Measurements from ENCODE around the gene ZGPAT.

The ZGPAT gene

GRCh38 chr20:63745424-63745805 lies 37.6 kb downstream of the ZGPAT start:
- no peak for DNase-seq (ENCODE audit: low spot score)

DNA sequence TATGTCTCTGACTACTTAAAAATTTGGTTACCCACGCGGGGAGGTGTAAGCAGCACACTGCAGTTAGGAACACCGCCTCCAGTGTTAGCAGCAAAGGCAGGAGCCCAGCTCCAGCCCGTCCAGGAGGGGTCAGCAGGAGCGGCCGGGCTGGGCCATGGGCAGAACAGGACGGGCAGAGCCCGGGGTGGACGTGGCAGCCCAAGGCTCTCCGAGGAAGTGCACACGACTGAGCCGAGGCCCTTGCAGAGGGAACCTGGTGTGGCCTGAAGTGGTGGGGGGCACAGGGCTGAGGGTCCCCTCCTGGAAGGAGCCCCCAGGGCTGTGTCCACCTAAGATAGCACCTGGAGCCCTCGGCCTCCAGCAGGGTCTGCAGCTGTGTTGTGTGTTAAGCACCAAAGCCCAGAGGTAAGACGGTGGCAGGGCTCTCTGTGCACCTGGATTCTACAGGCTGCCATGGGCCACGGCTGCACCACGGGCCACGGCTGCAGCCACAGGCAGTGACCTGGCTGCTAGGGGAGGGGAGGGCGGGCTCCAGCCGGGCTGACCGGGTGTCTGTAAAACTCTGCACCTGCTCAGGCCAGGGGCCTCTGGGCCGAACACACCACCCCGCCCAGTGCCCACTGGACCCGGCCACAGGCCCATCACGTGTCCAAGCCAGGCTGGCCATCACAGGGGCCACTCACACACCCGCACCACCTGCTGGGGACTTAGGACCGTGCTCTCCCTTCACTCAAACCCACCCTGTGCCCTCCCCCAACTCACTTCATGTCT lies 38.3 kb downstream of the ZGPAT start:
- no peak for DNase-seq (ENCODE audit: low spot score)

GRCh38 chr20:63746751-63747315 lies 39.0 kb downstream of the ZGPAT start:
- no peak for DNase-seq (ENCODE audit: low spot score)

DNA sequence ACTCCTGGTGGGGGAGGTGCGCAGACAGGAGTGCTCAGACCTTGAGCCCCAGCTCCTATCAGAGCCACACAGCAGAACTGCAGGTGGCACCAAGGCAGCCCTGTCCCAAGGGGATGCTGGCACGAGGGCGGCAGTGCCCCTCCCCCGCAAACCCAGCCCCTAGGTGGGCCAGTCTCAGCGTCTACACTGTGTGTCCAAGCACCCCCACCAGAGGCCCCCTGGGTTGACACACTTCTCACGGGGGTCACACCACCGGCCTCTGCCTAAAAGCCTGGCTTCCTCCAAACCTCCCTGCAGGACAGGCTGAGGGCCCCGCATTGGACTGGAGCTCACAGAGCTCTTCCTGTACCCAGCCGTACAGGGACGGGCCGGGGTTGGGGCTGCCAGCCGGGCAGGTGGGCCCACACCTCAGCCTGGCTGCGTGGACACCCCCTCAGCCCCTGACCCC lies 39.8 kb downstream of the ZGPAT start:
- no peak for DNase-seq (ENCODE audit: low spot score)

- no peak for DNase-seq (ENCODE audit: low spot score)
Observed at GRCh38 chr20:63748070-63748933, 40.5 kb downstream of the ZGPAT start.

GRCh38 chr20:63748934-63749270 lies 41.1 kb downstream of the ZGPAT start:
- DNase-seq (ENCODE audit: low spot score) = no peak

- DNase-seq (ENCODE audit: low spot score) = no peak
Observed at GRCh38 chr20:63749597-63750508, 42.0 kb downstream of the ZGPAT start.

- DNase-seq (ENCODE audit: low spot score) = no peak
Observed at GRCh38 chr20:63750807-63751470, 43.1 kb downstream of the ZGPAT start.

DNA sequence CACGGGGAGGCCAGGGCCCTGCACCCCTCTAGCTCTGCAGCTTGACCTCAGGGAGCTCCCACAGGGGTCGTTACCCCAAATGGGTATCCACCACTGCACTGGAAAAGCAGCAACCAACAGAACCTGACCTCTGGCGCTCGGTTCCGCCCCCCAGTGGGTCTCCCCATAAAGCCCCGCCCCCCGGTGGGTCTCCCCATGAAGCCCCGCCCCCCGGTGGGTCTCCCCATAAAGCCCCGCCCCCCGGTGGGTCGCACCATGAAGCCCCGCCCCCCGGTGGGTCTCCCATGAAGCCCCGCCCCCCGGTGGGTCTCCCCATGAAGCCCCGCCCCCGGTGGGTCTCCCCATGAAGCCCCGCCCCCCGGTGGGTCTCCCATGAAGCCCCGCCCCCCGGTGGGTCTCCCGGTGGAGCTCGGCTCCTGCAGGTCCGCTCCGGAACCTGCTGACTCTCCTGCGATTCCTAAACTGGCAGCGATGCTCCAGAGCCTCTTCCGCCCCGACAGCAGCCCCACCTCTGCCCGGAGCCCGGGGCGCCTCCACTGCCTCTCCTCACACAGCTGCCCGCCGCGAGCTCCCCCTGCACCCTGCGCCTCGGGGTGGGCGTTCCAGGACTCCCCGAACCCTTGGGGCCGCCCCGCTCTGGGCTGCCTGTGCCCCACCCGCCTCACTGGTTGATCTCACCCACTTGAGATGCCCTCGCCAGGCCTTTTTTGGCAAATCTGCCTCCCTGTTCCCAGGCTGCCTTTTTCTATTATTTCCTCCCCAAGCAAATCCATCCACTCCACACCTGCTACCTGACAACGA lies 43.8 kb downstream of the ZGPAT start:
- DNase-seq (ENCODE audit: low spot score) = no peak

GRCh38 chr20:63752411-63753101 lies 44.7 kb downstream of the ZGPAT start:
- no peak for DNase-seq (ENCODE audit: low spot score)

- DNase-seq (ENCODE audit: low spot score) = no peak
Observed at GRCh38 chr20:63753381-63753780, 45.5 kb downstream of the ZGPAT start.

DNA sequence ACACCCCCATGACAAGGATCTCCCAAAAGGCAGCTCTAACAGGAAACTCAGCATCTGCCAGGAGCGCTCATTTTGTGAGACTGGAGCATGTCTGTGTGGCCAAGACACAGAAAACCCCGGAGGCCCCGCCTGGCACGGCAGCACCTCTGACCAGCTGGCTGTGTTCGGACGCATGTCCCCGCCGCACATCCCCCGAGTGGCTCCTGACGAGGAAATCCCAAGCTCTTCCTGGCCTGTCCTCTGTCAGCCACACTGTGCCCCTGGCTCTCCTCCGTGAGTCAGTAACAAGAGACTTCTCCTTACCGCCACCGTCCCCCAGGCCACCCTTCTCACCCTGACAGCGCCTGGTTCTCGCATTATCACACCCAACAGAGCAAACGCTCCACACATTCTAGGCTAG lies 46.2 kb downstream of the ZGPAT start:
- no peak for DNase-seq (ENCODE audit: low spot score)

DNA sequence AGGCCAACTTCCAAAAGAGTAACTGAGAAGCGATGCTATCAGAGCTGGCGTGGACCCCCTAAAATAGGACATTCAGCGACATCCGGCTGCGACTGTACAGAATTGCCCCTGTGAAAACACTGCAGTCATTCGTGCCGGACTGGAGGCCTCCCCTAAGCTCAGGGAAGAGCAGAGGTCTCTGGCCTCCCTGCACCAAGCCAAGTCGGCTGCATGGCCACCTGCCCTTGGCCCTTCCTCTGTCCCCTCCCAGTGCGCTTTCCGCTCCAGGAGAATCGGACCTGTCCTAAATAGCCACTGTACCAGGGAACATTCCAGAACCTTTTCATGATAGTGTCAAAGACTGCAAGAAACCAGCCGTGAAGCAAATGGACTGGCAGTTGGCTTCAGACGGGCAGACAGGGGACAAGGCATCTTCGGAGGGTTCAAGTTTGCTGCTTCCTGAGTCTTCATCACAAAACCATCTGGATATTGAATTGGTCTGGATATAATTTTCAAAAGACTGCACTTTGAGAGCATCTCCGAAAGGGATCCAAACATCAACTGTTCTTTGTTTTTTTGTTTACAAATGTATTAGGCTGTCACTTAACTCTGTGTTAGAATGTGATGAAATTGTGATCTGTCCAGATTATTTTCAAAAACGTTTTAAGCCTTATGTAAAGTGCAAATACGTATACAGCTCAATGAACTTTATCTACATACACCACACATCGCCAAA lies 48.3 kb downstream of the ZGPAT start:
- no peak for DNase-seq (ENCODE audit: low spot score)

GRCh38 chr20:63756648-63756991 lies 48.8 kb downstream of the ZGPAT start:
- no peak for DNase-seq (ENCODE audit: low spot score)

GRCh38 chr20:63758152-63758551 lies 50.3 kb downstream of the ZGPAT start:
- no peak for DNase-seq (ENCODE audit: low spot score)

DNA sequence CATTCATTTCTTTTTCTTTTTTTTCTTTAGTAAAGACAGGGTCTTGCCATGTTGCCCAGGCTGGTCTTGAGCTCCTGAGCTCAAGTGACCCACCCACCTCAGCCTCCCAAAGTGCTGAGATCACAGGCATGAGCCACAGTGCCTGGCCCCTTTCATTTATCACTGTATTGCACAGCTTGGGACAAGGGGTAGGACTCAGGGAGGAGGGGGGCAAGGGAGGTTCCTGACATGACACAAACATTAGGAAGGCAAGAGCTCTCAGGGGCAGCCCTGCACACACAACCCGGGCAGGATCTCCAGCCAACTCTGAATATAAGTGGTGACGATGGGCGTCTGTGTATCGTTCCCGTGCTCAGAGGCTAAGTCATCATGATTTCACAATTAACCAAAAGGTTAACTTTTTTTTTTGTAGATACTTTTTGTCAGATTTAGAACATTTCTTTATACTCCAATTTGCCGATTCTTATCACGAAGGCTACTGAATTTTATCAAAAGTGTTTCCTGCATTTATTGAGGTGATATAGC lies 51.6 kb downstream of the ZGPAT start:
- no peak for DNase-seq (ENCODE audit: low spot score)

DNA sequence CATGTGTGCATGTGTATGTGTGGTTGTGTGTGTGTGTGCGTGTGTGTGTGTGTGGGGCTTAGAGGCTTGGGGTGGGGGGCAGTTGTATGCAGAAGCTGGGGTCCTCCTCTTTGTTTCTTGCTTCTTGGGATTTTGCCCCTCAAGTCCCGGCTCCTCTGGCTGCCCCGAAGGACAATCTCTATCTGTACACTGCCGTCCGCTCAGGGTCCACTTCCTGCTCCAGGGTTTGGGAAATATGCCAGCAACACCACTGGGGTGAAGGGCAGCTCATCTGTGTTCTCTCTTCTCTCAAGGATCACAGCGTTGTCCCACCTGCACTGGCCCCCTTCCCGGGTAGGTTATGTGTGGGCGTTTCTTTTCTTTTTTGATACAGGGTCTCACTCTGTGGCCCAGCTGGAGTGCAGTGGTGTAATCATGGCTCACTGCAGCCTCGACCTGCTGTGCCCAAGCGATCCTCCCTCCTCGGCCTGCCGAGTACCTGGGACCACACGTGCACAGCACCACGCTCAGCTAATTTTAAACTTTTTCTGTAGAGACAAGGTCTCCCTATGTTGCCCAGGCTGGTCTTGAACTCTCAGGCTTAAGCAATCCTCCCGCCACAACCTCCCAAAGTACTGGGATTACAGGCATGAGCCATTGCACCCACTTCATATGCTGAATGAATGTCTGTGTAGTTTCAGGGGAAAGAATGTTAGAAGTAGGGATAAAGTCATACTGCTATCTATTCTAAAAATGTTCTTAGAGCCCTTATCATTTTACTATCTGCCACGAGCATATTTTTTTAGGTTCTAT lies 57.4 kb downstream of the ZGPAT start:
- no peak for DNase-seq (ENCODE audit: low spot score)

DNA sequence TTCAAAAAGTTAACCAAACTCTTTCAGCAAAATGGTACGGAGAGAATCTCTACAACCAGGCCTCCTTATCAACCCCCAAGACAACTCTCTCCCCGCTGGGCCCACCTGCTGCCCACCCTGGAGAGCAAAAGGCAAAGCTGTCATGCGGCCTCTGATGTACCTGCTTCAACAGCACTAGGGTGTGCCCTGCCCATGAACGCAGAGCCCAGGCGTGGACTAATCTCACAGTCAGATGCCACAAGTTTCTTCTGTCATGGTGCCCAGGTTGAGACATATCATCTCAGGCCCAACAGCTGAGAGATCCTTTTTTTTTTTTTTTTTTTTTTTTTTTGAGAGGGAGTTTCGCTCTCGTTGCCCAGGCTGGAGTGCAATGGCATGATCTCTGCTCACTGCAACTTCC lies 58.1 kb downstream of the ZGPAT start:
- no peak for DNase-seq (ENCODE audit: low spot score)
